ENCODE results near the gene RBM8A. TPM values are rescaled to one million over a fixed set of nuclear protein-coding genes. Genes with fewer than 3 reads are reported as not detected.

The RBM8A gene
- total RNA-seq, 1 donor from 2014 or later, result 82.0 TPM

DNA sequence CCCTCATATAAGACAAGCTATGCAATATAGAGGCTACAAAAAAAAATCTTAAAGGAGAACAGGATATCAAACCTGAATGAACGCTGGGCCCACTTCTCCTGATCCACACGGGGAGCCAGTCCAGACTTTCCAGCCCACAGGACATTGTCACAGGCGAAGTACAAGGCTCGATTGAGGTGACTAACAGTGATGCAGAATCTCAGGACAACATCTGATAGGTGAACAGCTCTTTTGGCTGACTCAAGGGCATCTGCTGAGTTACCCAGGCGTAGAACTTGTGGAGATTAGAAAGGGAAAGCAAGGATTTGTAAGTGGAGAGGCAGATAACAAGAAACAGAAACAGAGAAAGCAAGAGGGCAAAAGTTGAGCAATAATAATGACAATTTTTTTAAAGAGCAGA lies 10.5 kb downstream of the RBM8A start:
- DNase-seq, result no peak

GRCh38 chr1:145912128-145912641 lies 15.1 kb downstream of the RBM8A start:
- DNase-seq, result no peak

DNA sequence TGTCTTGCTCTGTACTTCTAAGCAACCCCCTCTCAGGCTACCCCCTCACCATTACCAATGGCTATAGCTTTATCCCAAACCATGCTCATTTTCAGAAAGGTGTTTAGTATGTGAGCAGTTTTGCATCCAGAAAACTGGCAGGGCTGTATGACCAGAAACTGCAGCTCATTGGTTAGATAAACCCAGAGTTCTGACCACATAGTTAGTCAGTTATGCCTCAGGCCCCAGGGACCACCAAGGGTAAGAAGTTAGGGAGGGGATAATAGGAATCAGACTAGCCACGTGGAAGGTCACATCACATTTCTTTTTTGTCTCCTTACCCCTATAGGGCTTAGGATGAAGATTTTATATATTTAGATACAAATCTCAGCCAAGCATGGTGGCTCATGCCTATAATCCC lies 18.6 kb downstream of the RBM8A start:
- no peak for DNase-seq

GRCh38 chr1:145906954-145907753 lies 20.1 kb downstream of the RBM8A start:
- no peak for DNase-seq

GRCh38 chr1:145901312-145902021 lies 25.8 kb downstream of the RBM8A start:
- DNase-seq, result no peak

- no peak for DNase-seq
Observed at GRCh38 chr1:145898756-145899155, 28.5 kb downstream of the RBM8A start.

- DNase-seq, result no peak
Observed at GRCh38 chr1:145897969-145898368, 29.3 kb downstream of the RBM8A start.

DNA sequence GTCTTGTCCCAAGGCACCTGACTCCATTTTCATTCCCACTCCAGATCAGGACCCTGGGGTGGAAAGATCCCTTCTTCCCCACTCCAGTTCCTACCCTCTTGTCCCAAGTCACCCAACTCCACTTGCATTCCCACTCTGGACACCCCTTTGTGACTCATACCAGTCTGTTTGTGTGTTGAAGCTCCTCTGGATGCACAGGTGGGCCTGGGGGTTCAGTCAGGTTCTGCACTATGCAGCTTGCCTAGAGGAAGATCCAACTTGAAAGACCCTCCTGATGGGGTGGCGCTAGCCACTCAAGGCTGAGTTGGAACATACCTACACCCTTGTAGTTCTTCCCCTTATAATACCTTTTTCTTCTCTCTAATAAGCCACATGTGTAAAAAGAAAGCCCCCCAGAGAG lies 31.8 kb downstream of the RBM8A start:
- DNase-seq, result no peak

DNA sequence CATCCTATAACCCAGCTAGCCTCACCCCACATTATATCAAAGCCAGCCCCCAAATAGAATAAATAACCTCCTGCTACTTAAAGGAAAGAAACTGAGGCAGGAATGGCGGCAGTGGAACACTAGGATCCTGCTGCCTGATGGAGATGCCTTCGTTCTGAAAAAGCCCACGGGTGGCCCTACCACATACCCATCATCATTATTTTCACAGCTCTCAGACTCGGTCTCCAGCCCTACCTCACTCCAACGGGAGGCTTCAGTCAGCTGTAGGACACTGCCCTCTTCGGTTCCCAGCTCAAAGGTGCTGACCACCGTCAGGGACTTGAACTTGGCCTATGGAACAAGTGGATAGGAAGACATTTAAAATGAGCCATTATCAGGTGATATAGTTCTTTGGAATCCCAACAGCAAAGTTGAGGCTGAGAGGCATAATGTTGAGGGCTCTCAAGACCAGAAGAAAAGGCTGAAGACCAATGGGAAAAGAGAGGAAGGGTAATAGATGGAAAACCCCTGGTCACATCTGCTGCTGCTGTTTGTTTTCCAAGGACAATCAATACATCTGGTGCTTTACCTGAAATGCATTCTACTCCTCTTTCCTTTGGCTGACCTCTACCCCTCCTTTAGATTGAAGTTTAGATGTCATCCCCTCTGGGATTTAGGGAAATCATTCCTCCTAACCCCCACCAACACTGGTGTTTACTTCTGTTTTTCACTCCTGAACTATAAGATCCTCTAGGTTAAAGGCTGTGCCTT lies 33.8 kb downstream of the RBM8A start:
- DNase-seq, result no peak

DNA sequence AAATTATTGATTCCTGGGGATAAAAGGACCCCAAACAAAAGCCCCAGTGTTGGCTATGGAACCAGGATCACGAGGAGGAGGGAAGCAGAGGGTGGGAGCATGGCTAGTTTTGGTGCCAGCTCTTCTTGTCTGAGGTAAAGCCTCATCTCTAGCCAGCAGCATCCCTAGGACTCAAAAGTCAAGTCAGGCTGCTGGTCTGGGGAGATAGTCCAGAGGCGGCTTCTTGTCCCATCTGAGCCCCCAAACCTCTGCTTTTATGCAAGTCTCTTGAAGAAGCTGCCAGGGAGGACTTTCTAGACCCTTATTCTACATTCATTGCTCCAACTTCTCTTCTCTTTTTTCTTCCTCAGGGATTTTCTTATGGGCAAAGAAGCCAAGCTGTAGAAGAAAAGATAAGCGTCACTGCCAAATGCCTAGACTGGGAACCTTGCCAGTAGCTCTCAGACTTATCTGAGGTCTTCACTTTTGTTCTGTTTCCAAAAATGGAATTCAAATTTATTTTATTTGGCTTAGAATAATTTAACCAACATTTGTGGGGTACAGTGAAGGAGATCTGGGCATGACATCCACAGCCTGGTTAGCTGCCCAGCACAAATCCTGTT lies 34.7 kb downstream of the RBM8A start:
- DNase-seq, result no peak

DNA sequence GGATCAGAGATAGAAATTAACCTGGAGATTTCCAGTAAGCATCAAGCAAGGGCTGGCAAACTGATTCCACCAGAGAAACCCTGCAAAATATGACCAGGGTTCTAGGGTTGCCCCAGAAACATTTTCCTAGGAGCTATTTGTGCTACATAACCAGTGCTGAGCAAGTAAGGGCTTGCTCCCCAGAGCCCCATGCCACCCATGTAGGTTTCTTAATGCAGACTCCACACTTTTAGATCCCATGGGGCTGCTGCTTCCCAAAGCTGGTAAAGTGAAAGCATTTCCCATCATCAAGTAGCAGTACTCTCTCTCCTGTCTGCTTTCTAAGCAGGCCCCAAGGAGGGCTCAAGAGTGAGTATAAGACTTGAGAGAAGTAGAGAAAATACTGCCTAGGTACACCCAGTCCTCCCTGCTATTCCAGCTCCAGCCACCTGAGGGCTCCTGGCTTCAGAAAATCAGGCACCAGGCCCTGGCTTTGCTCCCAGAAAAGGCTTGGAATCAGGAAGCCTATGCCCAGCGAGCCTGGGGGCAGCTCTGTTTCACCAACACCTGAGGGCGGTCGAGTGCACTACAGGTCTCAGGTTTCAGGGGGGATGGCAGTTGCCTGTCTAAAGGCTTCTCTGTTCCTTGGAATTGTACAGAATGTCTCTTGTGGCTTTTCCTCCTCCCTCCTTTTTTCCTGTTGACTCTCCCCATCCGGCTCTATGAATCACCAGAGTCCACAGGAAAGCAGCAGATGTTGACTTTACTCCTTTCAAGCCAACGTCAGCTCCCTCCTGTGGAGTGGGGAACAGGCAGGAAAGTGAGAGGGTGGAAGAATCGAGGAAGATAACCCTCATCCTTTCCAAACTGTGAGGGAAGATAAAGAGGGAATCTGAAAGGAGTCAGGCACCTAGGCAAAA lies 35.4 kb downstream of the RBM8A start:
- peak; percentile 94 for DNase-seq

GRCh38 chr1:145891143-145891542 lies 36.1 kb downstream of the RBM8A start:
- DNase-seq, result no peak

GRCh38 chr1:145889722-145890121 lies 37.6 kb downstream of the RBM8A start:
- DNase-seq, result no peak

- no peak for DNase-seq
Observed at GRCh38 chr1:145887631-145888030, 39.7 kb downstream of the RBM8A start.

- DNase-seq, result no peak
Observed at GRCh38 chr1:145886816-145887215, 40.5 kb downstream of the RBM8A start.

GRCh38 chr1:145886390-145886789 lies 40.9 kb downstream of the RBM8A start:
- no peak for DNase-seq

GRCh38 chr1:145885738-145886287 lies 41.5 kb downstream of the RBM8A start, which contains the start of gene ANKRD35:
ANKRD35 (minus strand) TSS chr1:145885866; CDS start chr1:145885758, 108 bp downstream.
- DNase-seq, result peak; percentile 54

DNA sequence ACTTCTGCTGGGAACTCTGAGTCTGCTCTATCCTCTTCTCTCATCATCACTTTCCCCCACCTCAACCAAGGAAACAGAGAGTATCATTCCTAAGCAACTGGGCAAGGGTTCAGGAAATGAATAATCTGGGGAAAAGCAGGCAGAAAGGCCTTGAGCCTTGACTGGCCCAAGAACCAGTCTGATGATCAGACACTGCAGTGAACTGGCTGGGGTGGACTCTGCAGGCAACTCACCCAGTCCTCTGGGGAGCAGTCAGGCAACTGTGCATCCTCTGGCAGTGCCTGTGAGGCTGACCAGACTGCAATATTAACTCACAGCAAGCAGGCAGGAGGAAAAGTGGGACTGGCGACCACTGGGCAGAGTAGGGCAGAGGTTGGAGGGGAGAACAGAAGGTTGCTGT lies 42.6 kb downstream of the RBM8A start:
- no peak for DNase-seq

DNA sequence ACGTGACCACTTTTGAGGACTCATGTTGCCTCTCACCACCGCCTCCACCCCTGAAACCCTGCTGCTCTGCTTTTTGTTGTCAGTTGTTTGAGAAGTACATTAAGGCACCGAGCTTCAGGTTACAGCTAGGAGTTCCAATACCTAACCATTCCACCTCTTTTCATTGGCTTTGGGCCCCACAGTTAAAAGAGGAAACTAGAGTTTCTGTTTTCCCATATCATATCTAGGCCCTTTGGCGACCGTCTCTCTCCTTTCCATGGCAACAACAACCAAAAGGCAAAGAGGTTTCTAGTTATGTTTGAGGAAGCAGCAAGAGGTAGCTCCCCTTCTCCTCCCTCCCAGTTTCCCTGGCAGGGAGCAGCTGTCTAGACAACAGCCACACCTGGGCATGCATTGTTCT lies 47.5 kb downstream of the RBM8A start:
- DNase-seq, result no peak

DNA sequence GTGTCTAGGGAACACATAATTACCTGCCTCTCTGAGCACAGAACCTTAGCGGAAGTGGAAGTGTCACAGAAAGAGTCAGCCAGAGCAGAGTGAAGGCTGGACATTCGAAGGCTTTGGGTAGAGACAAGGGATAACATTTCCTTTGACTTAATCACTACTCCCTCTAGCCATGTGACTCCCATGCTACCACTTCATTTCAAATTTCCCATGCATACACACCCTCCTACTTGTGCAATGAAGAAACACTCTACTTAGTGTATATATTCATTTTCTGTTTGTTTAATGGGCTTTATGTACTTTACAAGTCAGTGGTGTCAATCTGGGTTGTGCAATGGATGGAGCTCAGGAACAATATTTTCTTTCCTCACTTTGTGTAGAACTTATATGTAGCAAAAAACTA lies 48.6 kb downstream of the RBM8A start:
- no peak for DNase-seq

DNA sequence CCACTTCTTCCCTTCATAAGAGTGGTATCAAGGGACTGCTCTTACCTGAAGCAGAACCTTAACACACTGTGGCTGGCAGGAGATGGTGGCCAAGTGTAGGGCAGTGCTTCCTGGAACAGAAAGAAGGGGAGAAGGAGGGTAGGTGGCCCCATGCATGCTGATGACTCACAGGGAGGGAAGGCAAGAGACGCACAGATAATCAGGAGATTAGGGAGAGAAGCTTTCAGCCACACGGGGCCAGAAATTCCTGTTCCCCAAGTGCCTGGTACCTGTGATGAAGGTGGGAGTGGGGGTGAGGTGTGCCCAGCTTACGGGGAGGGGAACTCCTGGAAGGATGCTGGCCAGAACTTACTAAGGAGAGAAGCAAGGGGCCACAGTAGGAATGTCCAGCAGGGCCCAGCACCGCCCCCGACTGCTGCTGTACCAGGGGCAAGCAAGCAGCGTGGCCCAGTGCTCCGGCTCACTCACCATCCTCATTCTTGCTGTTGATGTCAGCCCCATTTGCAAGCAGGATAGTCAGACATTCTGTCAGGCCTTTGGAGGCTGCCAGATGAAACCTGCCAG lies 49.3 kb downstream of the RBM8A start:
- DNase-seq, result no peak
